LNCAP (cell line): ENCODE measurements around the gene PTGDS.

ENCODE experiments used
- CTCF ChIP-seq: fragments of 450-650 bp; IDR thresholded peaks from 2 replicates; pipeline ENCODE4 v1.5.1; 2017; ENCODE audit warnings: mild to moderate bottlenecking

PTGDS gene

GRCh38 chr9:136952321-136952850, 24.9 kb upstream of the PTGDS start:
- TF ChIP-seq CTCF = no peak

- TF ChIP-seq CTCF = no peak
Measured at GRCh38 chr9:136952876-136953770, 24.2 kb upstream of the PTGDS start.

- TF ChIP-seq CTCF = no peak
Measured at GRCh38 chr9:136953771-136954269, 23.5 kb upstream of the PTGDS start.

GRCh38 chr9:136954270-136955083, 22.8 kb upstream of the PTGDS start:
- TF ChIP-seq CTCF = no peak

- TF ChIP-seq CTCF = no peak
Measured at GRCh38 chr9:136955202-136955942, 21.9 kb upstream of the PTGDS start.

- no peak for TF ChIP-seq CTCF
Measured at GRCh38 chr9:136955943-136956335, 21.4 kb upstream of the PTGDS start.

- TF ChIP-seq CTCF = no peak
Measured at GRCh38 chr9:136956604-136957003, 20.7 kb upstream of the PTGDS start.
